Thyroid gland (tissue), 4 donors: ENCODE measurements around the gene ROCK2. TPM values are rescaled to one million over a fixed set of nuclear protein-coding genes. Genes with fewer than 3 reads are reported as not detected.

Experiments used
- DNase-seq, 2 donors: peaks; one replicate each; pipeline ENCODE4 v3.0.0-alpha.2; 2019
- H3K27ac ChIP-seq, 3 donors: fragments of 200-600 bp; sonication (generic); 1 replicate in 2 of 3; 2 replicates in 1 of 3; pipeline ENCODE4 v1.5.1; 2016 to 2019; ENCODE audit warnings: mild to moderate bottlenecking in 1 of 3, moderate library complexity in 1 of 3
- H3K27me3 ChIP-seq: fragments of 200-600 bp; sonication (generic); one replicate; pipeline ENCODE4 v1.5.1; 2019
- H3K36me3 ChIP-seq, 2 donors: fragments of 200-600 bp; sonication (generic); one replicate each; pipeline ENCODE4 v1.5.1; 2016 to 2019
- H3K4me1 ChIP-seq, 2 donors: fragments of 200-600 bp; sonication (generic); one replicate each; pipeline ENCODE4 v1.5.1; 2017 to 2019
- H3K4me3 ChIP-seq, 3 donors: fragments of 200-600 bp; sonication (generic); replicated peaks in 1 of 3; 1 replicate in 2 of 3; 2 replicates in 1 of 3; pipeline ENCODE4 v1.5.1; 2016; ENCODE audit warnings: mild to moderate bottlenecking in 1 of 3
- H3K9me3 ChIP-seq: fragments of 200-600 bp; sonication (generic); one replicate; pipeline ENCODE4 v1.5.1; 2017
- POLR2A ChIP-seq, 2 donors: fragments of 450-650 bp; IDR thresholded peaks; one replicate each; pipeline ENCODE4 v1.6.1; 2017; ENCODE audit warnings: antibody characterized with exemption in 2 of 2, mild to moderate bottlenecking in 2 of 2, moderate library complexity in 1 of 2
- WGBS, 2 donors: methylation state at CpG; one replicate each; pipeline ENCODE4 v1.1.5; 2017; 5-methylcytosine and 5-hydroxymethylcytosine counted together
- intact Hi-C: fragments of 100-400 bp; cut with DNase I; formaldehyde crosslinking; loops from one replicate; pipeline ENCODE4 v1.15.1; 2023
- total RNA-seq, 4 donors: library from RNA; depleted of rRNA; stranded (reverse); fragments of >200 nt; gene quantifications; one replicate each; pipeline ENCODE4 v1.2.3, GENCODE V29; 2016
- TF ChIP-seq, protein P1 (sequence below), 6 experiments: fragments of 200-600 bp in 3 of 6; fragments of 450-650 bp in 3 of 6; sonication (generic) in 3 of 6; IDR thresholded peaks; one replicate each; pipeline ENCODE4 v1.5.1; 2016 to 2019; ENCODE audit warnings: antibody characterized with exemption in 6 of 6, mild to moderate bottlenecking in 2 of 6, inconsistent platforms in 1 of 6, moderate library complexity in 1 of 6

ROCK2 gene
- total RNA-seq, 4 donors from 2014 or later: 37.3 to 47.5 (median 42.1) TPM

- H3K4me1 ChIP-seq: peaks cover 0 to 10% of the 10 kb centered on the region in 2 donors
- H3K27ac ChIP-seq: no peak overlapping the region
- DNase-seq: no peak
- TF ChIP-seq, protein P1, sequence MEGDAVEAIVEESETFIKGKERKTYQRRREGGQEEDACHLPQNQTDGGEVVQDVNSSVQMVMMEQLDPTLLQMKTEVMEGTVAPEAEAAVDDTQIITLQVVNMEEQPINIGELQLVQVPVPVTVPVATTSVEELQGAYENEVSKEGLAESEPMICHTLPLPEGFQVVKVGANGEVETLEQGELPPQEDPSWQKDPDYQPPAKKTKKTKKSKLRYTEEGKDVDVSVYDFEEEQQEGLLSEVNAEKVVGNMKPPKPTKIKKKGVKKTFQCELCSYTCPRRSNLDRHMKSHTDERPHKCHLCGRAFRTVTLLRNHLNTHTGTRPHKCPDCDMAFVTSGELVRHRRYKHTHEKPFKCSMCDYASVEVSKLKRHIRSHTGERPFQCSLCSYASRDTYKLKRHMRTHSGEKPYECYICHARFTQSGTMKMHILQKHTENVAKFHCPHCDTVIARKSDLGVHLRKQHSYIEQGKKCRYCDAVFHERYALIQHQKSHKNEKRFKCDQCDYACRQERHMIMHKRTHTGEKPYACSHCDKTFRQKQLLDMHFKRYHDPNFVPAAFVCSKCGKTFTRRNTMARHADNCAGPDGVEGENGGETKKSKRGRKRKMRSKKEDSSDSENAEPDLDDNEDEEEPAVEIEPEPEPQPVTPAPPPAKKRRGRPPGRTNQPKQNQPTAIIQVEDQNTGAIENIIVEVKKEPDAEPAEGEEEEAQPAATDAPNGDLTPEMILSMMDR (IDR thresholded peaks at IDR 0.05): no peak
- no peak for TF ChIP-seq POLR2A (IDR thresholded peaks at IDR 0.05)
- no peaks in the 10 kb centered on the region for H3K27me3 ChIP-seq
- WGBS, 2 donors: 75 to 85% methylated on average over 7 of the region's 7 CpGs
- intact Hi-C loops: no loop called here
- no peak overlapping the region for H3K4me3 ChIP-seq
- no peaks in the 10 kb centered on the region for H3K36me3 ChIP-seq
- H3K9me3 ChIP-seq: no peaks in the 10 kb centered on the region
These were observed 20.9 kb upstream of the ROCK2 start for GRCh38 chr2:11365096-11365879.

GRCh38 chr2:11364565-11364887, 20.1 kb upstream of the ROCK2 start:
- Histone ChIP-seq H3K27ac (no peak overlapping the region), H3K36me3 (no peaks in the 10 kb centered on the region), H3K4me3 (no peak overlapping the region), H3K27me3 (no peaks in the 10 kb centered on the region), H3K9me3 (no peaks in the 10 kb centered on the region), H3K4me1 (peaks cover 0 to 10% of the 10 kb centered on the region in 2 donors)
- TF ChIP-seq, protein P1 (IDR thresholded peaks at IDR 0.05): no peak
- TF ChIP-seq POLR2A (IDR thresholded peaks at IDR 0.05): no peak
- DNase-seq: no peak
- 96 to 98% methylated on average over 7 of the region's 7 CpGs for WGBS, 2 donors
- intact Hi-C loops: no loop called here

- intact Hi-C loops: no loop called here
- no peak for DNase-seq
- Histone ChIP-seq H3K4me3 (no peak overlapping the region), H3K27ac (no peak overlapping the region), H3K36me3 (no peaks in the 10 kb centered on the region), H3K4me1 (peaks cover 0 to 10% of the 10 kb centered on the region in 2 donors), H3K27me3 (no peaks in the 10 kb centered on the region), H3K9me3 (no peaks in the 10 kb centered on the region)
- TF ChIP-seq, protein P1 (IDR thresholded peaks at IDR 0.05): no peak
- no peak for TF ChIP-seq POLR2A (IDR thresholded peaks at IDR 0.05)
- WGBS, 2 donors: 84 to 91% methylated on average over 9 to 10 of the region's 10 CpGs
These were observed 19.6 kb upstream of the ROCK2 start for GRCh38 chr2:11363868-11364564.

DNA sequence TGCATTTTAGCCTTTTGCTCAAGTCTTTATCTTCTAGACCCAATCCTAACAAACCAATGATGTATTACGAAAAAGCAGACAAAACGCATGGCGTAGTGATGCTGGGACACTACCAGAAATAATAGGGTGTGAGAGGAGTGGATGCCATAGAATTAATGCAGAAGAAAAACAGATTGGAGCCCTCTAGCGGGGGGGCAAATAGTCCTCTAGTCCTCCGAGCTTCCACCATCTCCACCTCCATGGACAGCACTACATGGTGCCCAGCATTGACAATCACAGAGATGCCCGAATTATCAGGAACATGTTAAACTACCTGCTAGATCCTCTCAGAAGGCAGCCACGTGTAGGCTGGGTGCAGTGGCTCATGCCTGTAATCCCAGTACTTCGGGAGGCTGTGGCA, 15.4 kb upstream of the ROCK2 start:
- intact Hi-C loops: no loop called here
- no peak overlapping the region for H3K4me3 ChIP-seq
- H3K9me3 ChIP-seq: no peaks in the 10 kb centered on the region
- H3K27me3 ChIP-seq: no peaks in the 10 kb centered on the region
- no peaks in the 10 kb centered on the region for H3K4me1 ChIP-seq
- no peak for TF ChIP-seq POLR2A (IDR thresholded peaks at IDR 0.05)
- TF ChIP-seq, protein P1 (IDR thresholded peaks at IDR 0.05): no peak
- H3K27ac ChIP-seq: no peak overlapping the region
- no peaks in the 10 kb centered on the region for H3K36me3 ChIP-seq
- DNase-seq: no peak
- WGBS, 2 donors: 86 to 88% methylated on average over 8 of the region's 8 CpGs

- intact Hi-C loops: no loop called here
- no peaks in the 10 kb centered on the region for H3K36me3 ChIP-seq
- H3K4me1 ChIP-seq: no peaks in the 10 kb centered on the region
- WGBS, 2 donors: 85 to 89% methylated on average over 6 to 7 of the region's 7 CpGs
- H3K27ac ChIP-seq: no peak overlapping the region
- no peaks in the 10 kb centered on the region for H3K27me3 ChIP-seq
- H3K9me3 ChIP-seq: no peaks in the 10 kb centered on the region
- no peak for DNase-seq
- no peak for TF ChIP-seq POLR2A (IDR thresholded peaks at IDR 0.05)
- TF ChIP-seq, protein P1 (IDR thresholded peaks at IDR 0.05): no peak
- no peak overlapping the region for H3K4me3 ChIP-seq
These were observed 13.1 kb upstream of the ROCK2 start for GRCh38 chr2:11357428-11357972.
